HepG2 (cell line): ENCODE measurements around the gene BDNF. TPM values are rescaled to one million over a fixed set of nuclear protein-coding genes. Genes with fewer than 3 reads are reported as not detected.

Source experiments
- ATAC-seq: fragments of 200-7000 bp; cut with Tn5 transposase; 3 replicates; pipeline ENCODE4 v1.9.1; 2020; ENCODE audit warnings: mild to moderate bottlenecking, moderate library complexity
- BruUV-seq: library from RNA; stranded (reverse); fragments of 400-500 nt; replicated peaks from 2 replicates; lab custom pipeline; 2021; lab: Mats Ljungman, UMichigan
- CTCF ChIA-PET: fragments of 300-600 bp; formaldehyde crosslinking; extraction: SDS; loops from one replicate; lab custom pipeline; 2021; ENCODE audit warnings: low total read pairs, inconsistent platforms, low intra/inter-chr PET ratio; lab: Yijun Ruan, JAX
- POLR2A ChIA-PET: fragments of 350-600 bp; sonication (Branson Sonifier 250); formaldehyde crosslinking; loops from one replicate; lab custom pipeline; 2020; ENCODE audit warnings: antibody characterized with exemption, inconsistent platforms; lab: Yijun Ruan, JAX
- DNase-seq: peaks from one replicate; pipeline ENCODE4 v3.0.0-alpha.2; 2015; ENCODE audit warnings: low spot score
- FAIRE-seq: peaks from 3 replicates; lab custom pipeline; 2011; peaks lifted over from hg19 to GRCh38; lab: Jason Lieb, UNC
- H2AFZ ChIP-seq: one replicate; pipeline ENCODE4 v1.6.1; 2011; ENCODE audit warnings: low read length, inconsistent platforms
- H3K27ac ChIP-seq: fragments of 300-600 bp; 3 replicates; pipeline ENCODE4 v1.8.0; 2011; ENCODE audit warnings: mixed run types, mild to moderate bottlenecking, mixed read lengths, low read length, inconsistent platforms; ENCODE audit not compliant: insufficient read depth; ENCODE audit errors: extremely low read length
- H3K27me3 ChIP-seq, 2 experiments: fragments of 200-600 bp in 1 of 2; 2 replicates in 1 of 2; 3 replicates in 1 of 2; pipeline versions ENCODE4 v1.6.0 to v1.8.0; 2011; ENCODE audit warnings: low read length in 2 of 2, mild to moderate bottlenecking in 2 of 2, moderate library complexity in 2 of 2, inconsistent platforms in 1 of 2; ENCODE audit not compliant: insufficient read depth in 2 of 2, control insufficient read depth in 1 of 2
- H3K36me3 ChIP-seq, 2 experiments: fragments of 200-600 bp in 1 of 2; replicated peaks in 1 of 2; 2 replicates in 1 of 2; 3 replicates in 1 of 2; pipeline versions ENCODE4 v1.5.1 to v1.8.0; 2011; ENCODE audit warnings: low read length in 2 of 2, inconsistent platforms in 1 of 2; ENCODE audit not compliant: insufficient read depth in 2 of 2, control insufficient read depth in 1 of 2
- H3K4me1 ChIP-seq: 2 replicates; pipeline ENCODE4 v1.5.1; 2012; ENCODE audit warnings: low read length, inconsistent platforms; ENCODE audit not compliant: insufficient read depth
- H3K4me2 ChIP-seq: 2 replicates; pipeline ENCODE4 v1.6.0; 2011; ENCODE audit warnings: low read depth, low read length, inconsistent platforms
- H3K4me3 ChIP-seq, 3 experiments: fragments of 200-600 bp in 1 of 3; sonication (generic), shearing (Covaris generic) in 1 of 3; replicated peaks in 1 of 3; 2 replicates each; pipeline ENCODE4 v1.5.1; 2011 to 2016; ENCODE audit warnings: low read length in 3 of 3, inconsistent platforms in 2 of 3, low read depth in 2 of 3, mild to moderate bottlenecking in 2 of 3, control low read depth in 1 of 3, mixed read lengths in 1 of 3; ENCODE audit not compliant: insufficient read depth in 1 of 3
- H3K79me2 ChIP-seq: one replicate; pipeline ENCODE4 v1.6.1; 2011; ENCODE audit warnings: low read length, inconsistent platforms; ENCODE audit not compliant: insufficient read depth
- H3K9ac ChIP-seq: 2 replicates; pipeline ENCODE4 v1.6.0; 2011; ENCODE audit warnings: mild to moderate bottlenecking, low read depth, low read length, inconsistent platforms; ENCODE audit not compliant: insufficient read depth
- H3K9me3 ChIP-seq: 2 replicates; pipeline ENCODE4 v1.5.1; 2012; ENCODE audit warnings: mild to moderate bottlenecking, low read length
- H4K20me1 ChIP-seq: 2 replicates; pipeline ENCODE4 v1.6.0; 2011; ENCODE audit warnings: inconsistent platforms, mild to moderate bottlenecking, low read length, moderate library complexity; ENCODE audit not compliant: insufficient read depth
- ATF2 ChIP-seq: sonication (generic); formaldehyde crosslinking; IDR thresholded peaks from 2 replicates; pipeline ENCODE4 v1.4.0; 2020; ENCODE audit warnings: missing genetic modification reagents
- HNF1B ChIP-seq: sonication (generic); formaldehyde crosslinking; IDR thresholded peaks from 2 replicates; pipeline ENCODE4 v1.5.1; 2020; ENCODE audit warnings: mild to moderate bottlenecking, moderate library complexity, missing genetic modification reagents
- MXD3 ChIP-seq: IDR thresholded peaks from 2 replicates; pipeline ENCODE4 v1.6.1; 2016; ENCODE audit warnings: mild to moderate bottlenecking, missing biosample characterization, missing genetic modification reagents
- SMYD3 ChIP-seq: sonication (generic); formaldehyde crosslinking; IDR thresholded peaks from 2 replicates; pipeline ENCODE4 v1.8.1; 2023; ENCODE audit warnings: mild to moderate bottlenecking, missing genetic modification reagents
- TBL1XR1 ChIP-seq: fragments of 150-350 bp; IDR thresholded peaks from 2 replicates; pipeline ENCODE4 v1.6.1; 2014; ENCODE audit warnings: borderline replicate concordance, low read length; ENCODE audit not compliant: partially characterized antibody
- ZHX2 ChIP-seq, 2 experiments: sonication (generic) in 1 of 2; formaldehyde crosslinking in 1 of 2; IDR thresholded peaks; 2 replicates each; pipeline versions ENCODE4 v1.6.1 to v1.9.0; 2014 to 2022; ENCODE audit warnings: antibody characterized with exemption in 1 of 2, borderline replicate concordance in 1 of 2, inconsistent platforms in 1 of 2, low read depth in 1 of 2, missing genetic modification reagents in 1 of 2
- ZNF205 ChIP-seq: IDR thresholded peaks from 2 replicates; pipeline ENCODE4 v1.6.1; 2018; ENCODE audit warnings: missing biosample characterization, missing genetic modification reagents
- ZNF441 ChIP-seq: sonication (generic); formaldehyde crosslinking; IDR thresholded peaks from 2 replicates; pipeline ENCODE4 v1.7.0; 2021; ENCODE audit warnings: missing genetic modification reagents, borderline replicate concordance
- ZNF740 ChIP-seq: sonication (generic); formaldehyde crosslinking; IDR thresholded peaks from 2 replicates; pipeline ENCODE4 v1.4.0; 2020; ENCODE audit warnings: missing genetic modification reagents
- ZNF749 ChIP-seq: sonication (generic); formaldehyde crosslinking; IDR thresholded peaks from 2 replicates; pipeline ENCODE4 v1.8.0; 2022; ENCODE audit warnings: mild to moderate bottlenecking, missing genetic modification reagents, moderate library complexity, borderline replicate concordance
- WGBS: methylation state at CpG from one replicate; pipeline ENCODE4 v1.1.6; 2017; ENCODE audit warnings: low lambda C conversion rate; 5-methylcytosine and 5-hydroxymethylcytosine counted together
- in situ Hi-C: cut with HindIII; loops from 2 replicates; pipeline ENCODE4 v1.10.0; 2017; ENCODE audit warnings: low pct_unique_long_range_greater_than_20kb; ENCODE audit not compliant: extremely low pct_ligation_motif_present
- intact Hi-C: fragments of 100-400 bp; cut with micrococcal nuclease; formaldehyde crosslinking; loops from one replicate; pipeline ENCODE4 v1.10.0; 2022; ENCODE audit not compliant: unreplicated experiment
- polyA plus RNA-seq, 8 experiments: library from polyadenylated mRNA; depleted of rRNA in 3 of 8; stranded (reverse) in 7 of 8; unstranded in 1 of 8; fragments of >200 nt; fragmentation: Illumina TruSeq in 4 of 8; extraction: Trizol in 4 of 8; gene quantifications; 2 replicates each; pipeline versions ENCODE4 v1.2.1 to v1.2.3, GENCODE V29; 2011 to 2016; ENCODE audit warnings: low read depth in 4 of 8, missing spikeins in 1 of 8, mixed read lengths in 1 of 8; ENCODE audit not compliant: insufficient read depth in 1 of 8
- total RNA-seq, 5 experiments: library from RNA; depleted of rRNA; stranded (reverse); fragments of >200 nt; fragmentation: Illumina TruSeq; extraction: Trizol; gene quantifications; 2 replicates each; pipeline ENCODE4 v1.2.3, GENCODE V29; 2016; ENCODE audit warnings: low read depth in 1 of 5

BDNF gene
- total and polyA plus RNA-seq, 2 of the 13 experiments (the other 11 are each of a cell fraction or from before 2014, with no cell fraction given), result 0.02 TPM; not detected in 1

GRCh38 chr11:27710536-27710935, 10.3 kb upstream of the BDNF start:
- in situ Hi-C loops (no loop called here), intact Hi-C loops (no loop called here)
- no peaks in the 10 kb centered on the region for H3K36me3 ChIP-seq
- H3K4me1 ChIP-seq, result no peaks in the 10 kb centered on the region
- POLR2A ChIA-PET, result no interaction called here
- H2AFZ ChIP-seq, result no peak overlapping the region
- no peak overlapping the region for H3K9ac ChIP-seq
- FAIRE-seq (no peak), DNase-seq (no peak), ATAC-seq (no peak)
- H3K79me2 ChIP-seq, result no peaks in the 10 kb centered on the region
- BruUV-seq, result no TSS peak
- 0% methylated on average over 2 of the region's 2 CpGs for WGBS
- no peak overlapping the region for H3K4me3 ChIP-seq
- TF ChIP-seq ZNF740 (CRISPR knock-in tag), result no peak
- no peak for TF ChIP-seq ZNF749
- TF ChIP-seq ZHX2 (IDR thresholded peaks at IDR 0.05; ENCODE audit: low read depth), result no peak
- TF ChIP-seq ZHX2 (CRISPR knock-in tag; IDR thresholded peaks at IDR 0.05; ENCODE audit: borderline replicate concordance), result no peak
- TF ChIP-seq ZNF441 (CRISPR knock-in tag), result no peak
- TF ChIP-seq MXD3 (CRISPR knock-in tag), result no peak
- TF ChIP-seq SMYD3 (CRISPR knock-in tag), result no peak
- no peak for TF ChIP-seq ATF2
- TF ChIP-seq HNF1B, result no peak
- no peak for TF ChIP-seq ZNF205 (CRISPR knock-in tag)
- TF ChIP-seq TBL1XR1, result no peak
- no peak overlapping the region for H3K27ac ChIP-seq
- H3K27me3 ChIP-seq, result no peaks in the 10 kb centered on the region; a peak in 1 of 5 replicates
- no peaks in the 10 kb centered on the region for H4K20me1 ChIP-seq
- no peak overlapping the region for H3K4me2 ChIP-seq
- H3K9me3 ChIP-seq, result no peaks in the 10 kb centered on the region
- CTCF ChIA-PET, result no interaction called here
